ENCODE data around the gene DEF6.

DNA sequence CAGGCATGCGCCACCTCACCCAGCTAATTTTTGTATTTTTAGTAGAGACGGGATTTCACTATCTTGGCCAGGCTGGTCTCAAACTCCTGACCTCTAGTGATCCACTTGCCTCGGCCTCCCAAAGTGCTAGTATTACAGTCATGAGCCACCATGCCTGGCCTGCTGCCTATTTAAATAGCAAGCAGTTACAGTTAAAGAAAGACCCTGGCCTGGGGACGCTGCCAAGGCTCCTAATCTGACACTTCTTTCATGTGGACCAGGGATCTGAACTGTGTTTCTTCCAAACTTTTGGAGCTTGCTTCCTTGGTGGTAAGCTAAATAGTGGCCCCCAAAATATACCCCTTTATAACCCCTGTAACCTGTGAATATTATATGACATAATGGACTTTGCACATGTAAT is 60.1 kb downstream of the DEF6 start:
- TF ChIP-seq, protein P1, sequence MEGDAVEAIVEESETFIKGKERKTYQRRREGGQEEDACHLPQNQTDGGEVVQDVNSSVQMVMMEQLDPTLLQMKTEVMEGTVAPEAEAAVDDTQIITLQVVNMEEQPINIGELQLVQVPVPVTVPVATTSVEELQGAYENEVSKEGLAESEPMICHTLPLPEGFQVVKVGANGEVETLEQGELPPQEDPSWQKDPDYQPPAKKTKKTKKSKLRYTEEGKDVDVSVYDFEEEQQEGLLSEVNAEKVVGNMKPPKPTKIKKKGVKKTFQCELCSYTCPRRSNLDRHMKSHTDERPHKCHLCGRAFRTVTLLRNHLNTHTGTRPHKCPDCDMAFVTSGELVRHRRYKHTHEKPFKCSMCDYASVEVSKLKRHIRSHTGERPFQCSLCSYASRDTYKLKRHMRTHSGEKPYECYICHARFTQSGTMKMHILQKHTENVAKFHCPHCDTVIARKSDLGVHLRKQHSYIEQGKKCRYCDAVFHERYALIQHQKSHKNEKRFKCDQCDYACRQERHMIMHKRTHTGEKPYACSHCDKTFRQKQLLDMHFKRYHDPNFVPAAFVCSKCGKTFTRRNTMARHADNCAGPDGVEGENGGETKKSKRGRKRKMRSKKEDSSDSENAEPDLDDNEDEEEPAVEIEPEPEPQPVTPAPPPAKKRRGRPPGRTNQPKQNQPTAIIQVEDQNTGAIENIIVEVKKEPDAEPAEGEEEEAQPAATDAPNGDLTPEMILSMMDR (conservative IDR thresholded peaks at IDR 0.05; ENCODE audit: low read depth, low read length): no peak
- TF ChIP-seq EZH2phosphoT487 (IDR thresholded peaks at IDR 0.05; ENCODE audit: borderline replicate concordance, low read length) (no peak), EZH2 (IDR thresholded peaks at IDR 0.05; ENCODE audit: low read length, unreplicated experiment) (no peak)

Measured in PC-3 (cell line).